ENCODE measurements around the gene ACTN1. TPM values are rescaled to one million over a fixed set of nuclear protein-coding genes. Genes with fewer than 3 reads are reported as not detected.
"Not testable (repeated sequence)": the region's sequence is repeated elsewhere in the genome, so short reads cannot be mapped to it uniquely, and the experiment has no call there.

ACTN1 gene
- total RNA-seq, 1 donor from 2014 or later = 479 TPM

DNA sequence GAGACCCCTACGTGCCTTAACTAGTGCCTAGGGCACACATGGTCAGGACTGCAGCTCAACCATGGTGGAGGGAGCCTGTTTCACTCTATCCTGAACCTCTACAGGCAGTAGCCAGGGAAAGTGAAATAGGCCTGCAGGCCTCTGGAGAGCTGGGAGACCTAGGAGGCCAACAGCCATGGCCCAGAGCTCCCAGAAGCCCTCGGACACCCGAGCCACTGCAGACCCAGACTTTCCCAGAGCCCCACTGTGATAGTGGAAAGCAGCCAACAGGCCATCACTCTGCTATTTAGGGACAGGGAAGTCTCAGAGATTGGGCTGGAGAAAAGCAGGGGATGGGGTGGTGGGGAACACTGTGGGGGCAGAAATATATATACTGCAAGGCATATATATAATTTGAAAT, 129.7 kb downstream of the ACTN1 start:
- no peak overlapping the region for H3K4me3 ChIP-seq (ENCODE audit: low read depth, low read length)
- TF ChIP-seq, protein P1, sequence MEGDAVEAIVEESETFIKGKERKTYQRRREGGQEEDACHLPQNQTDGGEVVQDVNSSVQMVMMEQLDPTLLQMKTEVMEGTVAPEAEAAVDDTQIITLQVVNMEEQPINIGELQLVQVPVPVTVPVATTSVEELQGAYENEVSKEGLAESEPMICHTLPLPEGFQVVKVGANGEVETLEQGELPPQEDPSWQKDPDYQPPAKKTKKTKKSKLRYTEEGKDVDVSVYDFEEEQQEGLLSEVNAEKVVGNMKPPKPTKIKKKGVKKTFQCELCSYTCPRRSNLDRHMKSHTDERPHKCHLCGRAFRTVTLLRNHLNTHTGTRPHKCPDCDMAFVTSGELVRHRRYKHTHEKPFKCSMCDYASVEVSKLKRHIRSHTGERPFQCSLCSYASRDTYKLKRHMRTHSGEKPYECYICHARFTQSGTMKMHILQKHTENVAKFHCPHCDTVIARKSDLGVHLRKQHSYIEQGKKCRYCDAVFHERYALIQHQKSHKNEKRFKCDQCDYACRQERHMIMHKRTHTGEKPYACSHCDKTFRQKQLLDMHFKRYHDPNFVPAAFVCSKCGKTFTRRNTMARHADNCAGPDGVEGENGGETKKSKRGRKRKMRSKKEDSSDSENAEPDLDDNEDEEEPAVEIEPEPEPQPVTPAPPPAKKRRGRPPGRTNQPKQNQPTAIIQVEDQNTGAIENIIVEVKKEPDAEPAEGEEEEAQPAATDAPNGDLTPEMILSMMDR (conservative IDR thresholded peaks at IDR 0.05; ENCODE audit: low read depth, low read length) = no peak
- no peak for DNase-seq (ENCODE audit: low read depth)

DNA sequence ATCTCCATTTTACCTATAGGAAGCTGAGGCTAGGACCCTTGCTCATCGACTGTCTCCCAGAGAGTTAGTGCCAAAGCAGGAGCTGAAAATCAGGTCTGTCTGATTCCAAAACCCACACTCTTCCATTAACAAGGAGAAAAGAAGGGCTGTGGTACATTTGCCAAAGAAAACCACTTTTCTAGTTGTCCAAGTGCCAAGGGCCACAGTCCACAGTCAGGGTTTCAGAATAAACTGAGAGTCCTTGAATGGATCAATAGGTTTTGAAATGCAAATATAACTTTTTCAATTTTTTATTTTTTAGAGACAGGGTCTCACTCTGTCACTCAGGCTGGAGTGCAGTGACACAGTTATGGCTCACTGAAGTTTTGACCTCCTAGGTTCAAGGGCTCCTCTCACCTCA, 130.8 kb downstream of the ACTN1 start:
- TF ChIP-seq, protein P1 (conservative IDR thresholded peaks at IDR 0.05; ENCODE audit: low read depth, low read length) = no peak
- no peak overlapping the region for H3K4me3 ChIP-seq (ENCODE audit: low read depth, low read length)
- no peak for DNase-seq (ENCODE audit: low read depth)

DNA sequence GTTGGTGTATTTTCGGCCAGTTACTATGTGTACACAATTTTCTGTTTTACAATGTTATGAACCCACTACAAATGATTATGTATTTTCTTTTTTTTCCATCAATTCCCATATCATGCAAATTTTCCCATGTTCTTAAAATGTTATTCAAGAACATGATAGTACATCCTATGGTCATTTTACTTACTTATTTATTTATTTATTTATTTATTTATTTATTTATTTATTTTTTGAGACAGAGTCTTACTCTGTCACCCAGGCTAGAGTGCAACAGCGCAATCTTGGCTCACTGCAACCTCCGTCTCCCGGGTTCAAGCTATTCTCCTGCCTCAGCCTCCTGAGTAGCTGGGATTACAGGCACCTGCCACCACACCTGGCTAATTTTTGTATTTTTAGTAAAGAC, 131.5 kb downstream of the ACTN1 start:
- not testable (repeated sequence) for DNase-seq (ENCODE audit: low read depth); H3K4me3 ChIP-seq (ENCODE audit: low read depth, low read length)

DNA sequence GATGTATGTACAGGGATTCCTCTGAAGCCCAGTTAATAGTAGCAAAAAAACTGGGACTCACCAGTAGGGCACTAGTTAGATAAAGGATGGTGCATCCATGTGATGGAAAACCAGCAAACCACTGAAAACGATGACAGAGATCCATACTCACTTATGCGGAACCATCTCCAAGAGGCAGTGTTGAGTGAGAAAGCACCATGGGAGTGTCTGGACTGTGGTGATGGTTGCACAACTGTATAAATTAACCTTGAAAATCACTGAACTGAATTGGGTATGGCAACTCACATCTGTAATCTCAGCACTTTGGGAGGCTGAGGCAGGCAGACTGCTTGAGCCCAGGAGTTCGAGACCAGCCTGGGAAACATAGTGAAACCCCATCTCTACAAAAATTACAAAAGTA, 132.6 kb downstream of the ACTN1 start:
- H3K4me3 ChIP-seq (ENCODE audit: low read depth, low read length) = no peak overlapping the region
- peak; percentile 92 for DNase-seq (ENCODE audit: low read depth)
- TF ChIP-seq, protein P1 (conservative IDR thresholded peaks at IDR 0.05; ENCODE audit: low read depth, low read length) = peak; percentile 34

DNA sequence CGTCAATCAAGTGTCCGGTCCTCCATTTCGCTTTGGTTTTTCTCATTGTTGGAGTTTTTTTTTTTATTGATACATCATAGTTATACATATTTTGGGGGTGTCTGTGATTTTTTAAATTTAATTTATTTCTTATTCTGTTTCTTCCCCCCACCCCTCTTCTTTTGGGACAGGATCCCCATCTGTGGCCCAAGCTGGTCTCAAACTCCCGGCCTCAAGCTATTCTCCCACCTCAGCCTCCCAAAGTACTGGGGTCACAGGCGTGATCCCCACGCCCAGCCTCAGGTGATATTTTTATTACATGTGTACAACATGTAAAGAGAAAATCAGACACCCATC, 134.9 kb downstream of the ACTN1 start:
- TF ChIP-seq, protein P1 (conservative IDR thresholded peaks at IDR 0.05; ENCODE audit: low read depth, low read length) = no peak
- no peak for DNase-seq (ENCODE audit: low read depth)
- no peak overlapping the region for H3K4me3 ChIP-seq (ENCODE audit: low read depth, low read length)

DNA sequence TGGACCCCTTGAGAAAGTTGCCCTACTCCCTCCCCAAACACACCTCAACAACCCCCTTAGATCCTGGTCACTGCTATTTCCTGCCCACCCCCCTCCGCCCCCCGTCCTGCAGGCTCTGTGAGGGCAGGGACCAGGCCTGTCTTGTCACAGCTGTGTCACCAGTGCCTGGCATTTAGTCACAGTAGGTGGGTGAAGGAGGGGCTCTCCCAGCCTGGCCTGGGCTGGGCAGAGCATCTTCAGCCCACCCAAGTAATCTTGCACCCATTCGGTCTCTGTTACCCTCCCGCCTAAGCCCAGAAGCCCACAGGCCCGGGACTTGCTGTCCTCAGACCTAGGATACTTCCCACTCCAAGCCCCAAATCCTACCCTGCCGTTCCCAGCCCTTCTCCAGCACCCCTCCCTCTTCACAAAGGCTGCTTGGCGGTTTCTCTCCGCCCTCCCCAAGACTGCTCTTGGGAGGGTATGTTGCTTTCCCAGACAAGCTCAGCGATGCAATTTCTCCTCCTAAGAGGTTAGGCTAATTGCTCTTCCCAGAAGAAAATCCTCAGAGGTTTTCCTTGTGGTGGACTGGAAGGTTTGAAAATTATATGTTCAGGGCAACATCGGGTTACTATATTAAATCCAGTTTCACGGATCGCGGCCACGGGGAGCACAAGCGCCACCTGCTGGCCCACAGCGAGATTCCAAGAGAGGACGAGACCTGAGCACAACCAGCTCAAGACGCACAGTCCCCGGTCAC, 135.5 kb downstream of the ACTN1 start:
- H3K4me3 ChIP-seq (ENCODE audit: low read depth, low read length) = peak overlapping the region; percentile 41
- DNase-seq (ENCODE audit: low read depth) = no peak
- TF ChIP-seq, protein P1 (conservative IDR thresholded peaks at IDR 0.05; ENCODE audit: low read depth, low read length) = peak; percentile 93

DNA sequence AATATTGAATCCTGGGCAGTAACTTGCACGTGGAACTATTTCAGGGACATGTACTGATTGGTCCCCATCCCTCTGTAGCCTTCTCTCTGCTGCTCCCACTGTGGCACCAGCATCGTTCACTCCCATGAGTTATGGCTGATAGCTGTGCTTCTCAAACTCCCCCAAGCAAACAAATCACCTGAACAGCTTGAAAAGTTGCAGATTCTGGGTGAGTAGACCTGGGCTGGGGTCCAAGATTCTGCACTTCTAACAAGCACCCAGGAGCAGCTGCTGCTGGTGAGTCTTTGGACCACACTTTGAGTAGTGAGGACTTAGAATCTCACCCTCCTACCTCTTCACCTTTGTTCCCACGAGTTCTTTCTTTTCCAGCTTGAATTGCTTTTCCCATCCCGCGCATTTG, 136.8 kb downstream of the ACTN1 start:
- TF ChIP-seq, protein P1 (conservative IDR thresholded peaks at IDR 0.05; ENCODE audit: low read depth, low read length) = no peak
- no peak overlapping the region for H3K4me3 ChIP-seq (ENCODE audit: low read depth, low read length)
- DNase-seq (ENCODE audit: low read depth) = no peak

Data from epithelial cell of proximal tubule (primary cell).